MM.1S (cell line): ENCODE results near the gene KRTAP26-1.

Experiments used
- CTCF ChIP-seq: fragments of 300-600 bp; sonication (generic); IDR thresholded peaks from 2 replicates; pipeline ENCODE4 v1.5.1; 2016; ENCODE audit warnings: antibody characterized with exemption, low read length, mixed read lengths
- EZH2 ChIP-seq: fragments of 300-600 bp; sonication (generic); optimal IDR thresholded peaks from 2 replicates; pipeline ENCODE3; 2017; ENCODE audit warnings: low read depth, mild to moderate bottlenecking, antibody characterized with exemption, low read length, mixed read lengths

- TF ChIP-seq CTCF: no peak
- TF ChIP-seq EZH2: no peak
Observed at GRCh38 chr21:30315701-30316100, 4.4 kb downstream of the KRTAP26-1 start.
